NB4 (cell line): ENCODE results near the gene CEP83.

Source experiments
- DNase-seq: peaks from one replicate; pipeline ENCODE4 v3.0.0; 2010; ENCODE audit warnings: low read depth
- H3K4me3 ChIP-seq: one replicate; pipeline ENCODE4 v1.5.1; 2011; ENCODE audit warnings: mild to moderate bottlenecking, low read depth, low read length, moderate library complexity
- MYC ChIP-seq: IDR thresholded peaks from 2 replicates; pipeline ENCODE4 v1.6.1; 2011; ENCODE audit warnings: low read depth, low read length
- POLR2A ChIP-seq: IDR thresholded peaks from 2 replicates; pipeline ENCODE4 v1.6.1; 2011; ENCODE audit warnings: mild to moderate bottlenecking; ENCODE audit not compliant: insufficient read length; ENCODE audit errors: extremely low read depth
- TF ChIP-seq, protein P1 (sequence below): IDR thresholded peaks from one replicate; pipeline ENCODE4 v1.5.1; 2012; ENCODE audit warnings: low read depth, low read length
- TF ChIP-seq, protein P2 (sequence below): IDR thresholded peaks from 2 replicates; pipeline ENCODE4 v1.6.1; 2011; ENCODE audit warnings: low read depth, low read length

The CEP83 gene

DNA sequence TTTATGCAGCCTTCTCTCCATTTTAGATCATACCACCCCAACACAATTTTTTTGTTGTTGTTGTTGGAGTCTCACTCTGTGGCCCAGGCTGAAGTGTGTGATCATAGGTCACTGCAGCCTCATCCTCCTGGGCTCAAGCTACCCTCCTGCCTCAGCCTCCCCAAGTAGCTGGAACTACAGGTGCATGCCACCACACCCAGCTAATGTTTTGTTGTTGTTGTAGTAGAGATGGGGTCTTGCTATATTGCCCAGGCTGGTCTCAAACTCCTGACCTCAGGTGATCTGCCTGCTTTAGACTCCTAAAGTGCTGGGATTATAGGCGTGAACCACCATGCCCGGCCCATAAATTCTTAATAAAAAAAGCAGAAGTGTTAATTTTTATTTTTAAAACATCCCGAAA is 199.7 kb downstream of the CEP83 start:
- no peak for DNase-seq
- TF ChIP-seq MYC (no peak), POLR2A (no peak)
- TF ChIP-seq, protein P1, sequence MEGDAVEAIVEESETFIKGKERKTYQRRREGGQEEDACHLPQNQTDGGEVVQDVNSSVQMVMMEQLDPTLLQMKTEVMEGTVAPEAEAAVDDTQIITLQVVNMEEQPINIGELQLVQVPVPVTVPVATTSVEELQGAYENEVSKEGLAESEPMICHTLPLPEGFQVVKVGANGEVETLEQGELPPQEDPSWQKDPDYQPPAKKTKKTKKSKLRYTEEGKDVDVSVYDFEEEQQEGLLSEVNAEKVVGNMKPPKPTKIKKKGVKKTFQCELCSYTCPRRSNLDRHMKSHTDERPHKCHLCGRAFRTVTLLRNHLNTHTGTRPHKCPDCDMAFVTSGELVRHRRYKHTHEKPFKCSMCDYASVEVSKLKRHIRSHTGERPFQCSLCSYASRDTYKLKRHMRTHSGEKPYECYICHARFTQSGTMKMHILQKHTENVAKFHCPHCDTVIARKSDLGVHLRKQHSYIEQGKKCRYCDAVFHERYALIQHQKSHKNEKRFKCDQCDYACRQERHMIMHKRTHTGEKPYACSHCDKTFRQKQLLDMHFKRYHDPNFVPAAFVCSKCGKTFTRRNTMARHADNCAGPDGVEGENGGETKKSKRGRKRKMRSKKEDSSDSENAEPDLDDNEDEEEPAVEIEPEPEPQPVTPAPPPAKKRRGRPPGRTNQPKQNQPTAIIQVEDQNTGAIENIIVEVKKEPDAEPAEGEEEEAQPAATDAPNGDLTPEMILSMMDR: no peak
- TF ChIP-seq, protein P2, sequence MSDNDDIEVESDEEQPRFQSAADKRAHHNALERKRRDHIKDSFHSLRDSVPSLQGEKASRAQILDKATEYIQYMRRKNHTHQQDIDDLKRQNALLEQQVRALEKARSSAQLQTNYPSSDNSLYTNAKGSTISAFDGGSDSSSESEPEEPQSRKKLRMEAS: no peak
- no peak overlapping the region for H3K4me3 ChIP-seq

DNA sequence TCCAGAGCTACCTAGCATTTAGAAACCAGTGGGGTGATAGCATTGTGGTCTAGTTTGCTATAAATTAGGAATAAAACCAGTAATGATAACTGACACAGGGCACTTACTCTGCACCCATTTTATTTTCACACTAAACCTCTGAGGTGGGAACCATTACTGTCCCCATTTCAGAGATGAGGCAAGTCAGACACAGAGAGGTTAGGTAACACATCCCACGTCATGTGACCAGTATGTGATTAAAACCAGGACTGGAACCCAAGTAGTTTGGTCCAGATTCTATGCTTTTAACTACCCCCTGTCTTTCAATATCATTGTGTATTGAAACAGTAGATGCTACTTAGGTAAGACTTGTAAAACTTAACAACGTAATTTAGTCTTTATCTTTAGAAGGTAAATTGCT is 201.1 kb downstream of the CEP83 start:
- no peak overlapping the region for H3K4me3 ChIP-seq
- no peak for DNase-seq
- TF ChIP-seq POLR2A (no peak), MYC (no peak)
- TF ChIP-seq, protein P2: no peak
- TF ChIP-seq, protein P1: no peak
